Parathyroid adenoma (tissue), 2 donors: Measurements from ENCODE around the gene FAM47E.

Experiments
- H2AFZ ChIP-seq: fragments of 300-600 bp; sonication (generic); one replicate; pipeline ENCODE4 v1.7.0; 2017; ENCODE audit warnings: antibody characterized with exemption, mild to moderate bottlenecking
- H3K27ac ChIP-seq: fragments of 300-600 bp; sonication (generic); one replicate; pipeline ENCODE4 v1.7.0; 2017
- H3K27me3 ChIP-seq: fragments of 300-600 bp; sonication (generic); one replicate; pipeline ENCODE4 v1.7.0; 2017; ENCODE audit warnings: low read length; ENCODE audit not compliant: control insufficient read depth, insufficient read depth
- H3K36me3 ChIP-seq: fragments of 300-600 bp; sonication (generic); one replicate; pipeline ENCODE4 v1.7.0; 2017; ENCODE audit warnings: low read length; ENCODE audit not compliant: control insufficient read depth, insufficient read depth
- H3K4me1 ChIP-seq: fragments of 300-600 bp; sonication (generic); one replicate; pipeline ENCODE4 v1.7.0; 2017; ENCODE audit warnings: control low read depth
- H3K4me2 ChIP-seq: fragments of 300-600 bp; sonication (generic); one replicate; pipeline ENCODE4 v1.7.0; 2017; ENCODE audit warnings: low read length
- H3K4me3 ChIP-seq: fragments of 300-600 bp; sonication (generic); one replicate; pipeline ENCODE4 v1.7.0; 2017; ENCODE audit warnings: low read depth, low read length
- H3K79me2 ChIP-seq: fragments of 300-600 bp; sonication (generic); one replicate; pipeline ENCODE4 v1.7.0; 2017; ENCODE audit warnings: control low read depth
- H3K9ac ChIP-seq: fragments of 300-600 bp; sonication (generic); one replicate; pipeline ENCODE4 v1.7.0; 2017; ENCODE audit warnings: mild to moderate bottlenecking
- H3K9me3 ChIP-seq: fragments of 300-600 bp; sonication (generic); one replicate; pipeline ENCODE4 v1.7.0; 2017; ENCODE audit warnings: low read length; ENCODE audit not compliant: control insufficient read depth
- TF ChIP-seq, protein P1 (sequence below): fragments of 300-600 bp; sonication (generic); IDR thresholded peaks from one replicate; pipeline ENCODE4 v1.7.0; 2017; ENCODE audit warnings: antibody characterized with exemption, mild to moderate bottlenecking
- donor health status: primary hyperparathyroidism.

The FAM47E gene

DNA sequence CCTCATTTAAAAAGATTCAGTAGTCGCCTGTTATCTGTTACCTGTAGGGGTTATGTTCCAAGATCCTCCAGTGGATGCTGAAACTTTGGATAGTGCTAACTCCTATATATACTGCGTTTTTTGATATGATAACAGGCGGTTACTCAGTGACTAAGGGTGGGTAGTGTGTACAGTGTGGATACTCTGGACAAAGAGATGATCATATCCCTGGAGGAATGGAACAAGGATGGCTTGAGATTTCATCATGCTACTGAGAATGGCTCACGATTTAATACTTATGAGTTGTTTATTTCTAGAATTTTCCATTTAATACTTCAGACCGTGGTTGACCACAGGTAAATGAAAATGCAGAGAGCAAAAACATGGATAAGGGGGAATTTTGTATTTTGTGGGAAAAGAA lies 21.5 kb downstream of the FAM47E start:
- Histone ChIP-seq H3K27me3 (no peaks in the 10 kb centered on the region), H3K9me3 (no peaks in the 10 kb centered on the region), H3K36me3 (no peaks in the 10 kb centered on the region), H3K9ac (no peak overlapping the region), H3K79me2 (no peaks in the 10 kb centered on the region), H3K4me3 (no peak overlapping the region), H3K4me1 (no peaks in the 10 kb centered on the region), H3K4me2 (no peak overlapping the region), H2AFZ (no peak overlapping the region), H3K27ac (no peak overlapping the region)
- TF ChIP-seq, protein P1, sequence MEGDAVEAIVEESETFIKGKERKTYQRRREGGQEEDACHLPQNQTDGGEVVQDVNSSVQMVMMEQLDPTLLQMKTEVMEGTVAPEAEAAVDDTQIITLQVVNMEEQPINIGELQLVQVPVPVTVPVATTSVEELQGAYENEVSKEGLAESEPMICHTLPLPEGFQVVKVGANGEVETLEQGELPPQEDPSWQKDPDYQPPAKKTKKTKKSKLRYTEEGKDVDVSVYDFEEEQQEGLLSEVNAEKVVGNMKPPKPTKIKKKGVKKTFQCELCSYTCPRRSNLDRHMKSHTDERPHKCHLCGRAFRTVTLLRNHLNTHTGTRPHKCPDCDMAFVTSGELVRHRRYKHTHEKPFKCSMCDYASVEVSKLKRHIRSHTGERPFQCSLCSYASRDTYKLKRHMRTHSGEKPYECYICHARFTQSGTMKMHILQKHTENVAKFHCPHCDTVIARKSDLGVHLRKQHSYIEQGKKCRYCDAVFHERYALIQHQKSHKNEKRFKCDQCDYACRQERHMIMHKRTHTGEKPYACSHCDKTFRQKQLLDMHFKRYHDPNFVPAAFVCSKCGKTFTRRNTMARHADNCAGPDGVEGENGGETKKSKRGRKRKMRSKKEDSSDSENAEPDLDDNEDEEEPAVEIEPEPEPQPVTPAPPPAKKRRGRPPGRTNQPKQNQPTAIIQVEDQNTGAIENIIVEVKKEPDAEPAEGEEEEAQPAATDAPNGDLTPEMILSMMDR: no peak

DNA sequence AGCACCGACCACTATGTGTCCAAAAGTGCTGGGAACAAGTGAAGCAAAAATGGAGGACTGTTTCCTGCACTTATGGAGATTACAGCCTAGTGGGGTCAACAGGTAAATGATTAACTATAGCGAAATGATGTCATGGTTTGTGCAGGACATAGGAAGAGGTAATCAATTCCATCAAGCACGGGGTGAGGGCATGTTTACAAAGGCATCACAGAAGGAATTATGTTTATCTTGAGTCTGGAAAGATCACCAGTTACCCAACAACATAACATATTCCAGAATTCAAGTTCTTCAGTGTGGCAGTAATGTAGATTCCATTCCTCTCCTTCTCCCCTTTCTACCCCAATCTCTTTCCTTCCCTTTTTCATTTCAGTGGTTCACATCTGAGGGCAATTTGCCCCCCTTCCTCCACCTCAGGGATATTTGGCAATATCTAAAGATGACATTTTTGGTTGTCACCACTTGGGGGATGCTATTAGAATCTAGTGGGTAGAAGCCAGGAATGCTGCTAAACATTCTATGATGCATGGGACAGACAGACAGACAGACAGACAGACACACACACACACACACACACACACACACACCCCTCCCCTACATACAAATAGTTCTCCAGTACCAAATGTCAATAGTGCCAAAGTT lies 24.1 kb downstream of the FAM47E start:
- Histone ChIP-seq H3K4me2 (no peak overlapping the region), H3K27ac (no peak overlapping the region), H3K9ac (no peak overlapping the region), H3K9me3 (no peaks in the 10 kb centered on the region), H3K4me3 (no peak overlapping the region), H3K27me3 (no peaks in the 10 kb centered on the region), H2AFZ (no peak overlapping the region), H3K79me2 (no peaks in the 10 kb centered on the region), H3K36me3 (no peaks in the 10 kb centered on the region), H3K4me1 (no peaks in the 10 kb centered on the region)
- TF ChIP-seq, protein P1: no peak

DNA sequence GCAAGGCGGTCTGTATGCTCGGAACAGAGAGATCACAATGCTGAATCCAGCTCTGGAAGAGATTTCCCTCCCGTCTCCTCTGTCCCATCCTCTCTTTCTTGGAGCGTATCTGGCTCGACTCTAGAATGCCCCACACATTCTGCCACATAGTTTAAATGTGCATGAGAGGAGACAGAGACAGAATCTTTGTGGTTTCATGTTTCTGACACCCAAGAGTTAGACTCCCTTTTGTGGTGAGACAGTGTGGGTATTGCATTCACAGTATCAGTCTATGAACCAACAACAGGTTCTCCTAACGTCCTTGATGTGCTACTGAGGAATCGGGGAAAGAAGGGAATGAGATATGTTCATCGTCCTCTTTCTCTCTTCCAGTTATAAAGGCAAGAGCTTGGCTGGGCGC lies 25.3 kb downstream of the FAM47E start:
- H3K4me3 ChIP-seq: no peak overlapping the region
- H3K36me3 ChIP-seq: no peaks in the 10 kb centered on the region
- no peaks in the 10 kb centered on the region for H3K27me3 ChIP-seq
- H2AFZ ChIP-seq: no peak overlapping the region
- no peaks in the 10 kb centered on the region for H3K4me1 ChIP-seq
- no peaks in the 10 kb centered on the region for H3K9me3 ChIP-seq
- H3K4me2 ChIP-seq: no peak overlapping the region
- TF ChIP-seq, protein P1: no peak
- no peaks in the 10 kb centered on the region for H3K79me2 ChIP-seq
- no peak overlapping the region for H3K9ac ChIP-seq
- H3K27ac ChIP-seq: no peak overlapping the region

DNA sequence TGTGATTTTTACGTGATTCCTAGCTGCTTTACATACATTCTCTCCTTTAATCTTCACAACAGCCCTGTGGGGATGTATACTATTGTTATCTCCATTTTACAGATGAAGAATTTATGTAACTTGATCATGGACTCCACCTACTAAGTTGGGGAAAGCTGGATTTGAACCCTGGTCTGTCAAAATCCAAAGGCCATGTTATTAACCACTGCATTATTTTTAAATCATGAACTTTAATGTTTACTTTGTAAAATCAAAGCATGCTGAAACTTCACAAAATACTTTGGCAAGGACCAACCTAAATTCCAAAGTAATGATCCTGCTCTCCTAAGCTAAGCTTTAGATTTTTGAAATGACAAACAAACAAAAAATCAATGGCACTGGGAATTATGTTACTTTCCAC lies 26.1 kb downstream of the FAM47E start:
- TF ChIP-seq, protein P1: no peak
- Histone ChIP-seq H3K9me3 (no peaks in the 10 kb centered on the region), H2AFZ (no peak overlapping the region), H3K27me3 (no peaks in the 10 kb centered on the region), H3K9ac (no peak overlapping the region), H3K36me3 (no peaks in the 10 kb centered on the region), H3K27ac (no peak overlapping the region), H3K79me2 (no peaks in the 10 kb centered on the region), H3K4me1 (no peaks in the 10 kb centered on the region), H3K4me3 (no peak overlapping the region), H3K4me2 (no peak overlapping the region)

DNA sequence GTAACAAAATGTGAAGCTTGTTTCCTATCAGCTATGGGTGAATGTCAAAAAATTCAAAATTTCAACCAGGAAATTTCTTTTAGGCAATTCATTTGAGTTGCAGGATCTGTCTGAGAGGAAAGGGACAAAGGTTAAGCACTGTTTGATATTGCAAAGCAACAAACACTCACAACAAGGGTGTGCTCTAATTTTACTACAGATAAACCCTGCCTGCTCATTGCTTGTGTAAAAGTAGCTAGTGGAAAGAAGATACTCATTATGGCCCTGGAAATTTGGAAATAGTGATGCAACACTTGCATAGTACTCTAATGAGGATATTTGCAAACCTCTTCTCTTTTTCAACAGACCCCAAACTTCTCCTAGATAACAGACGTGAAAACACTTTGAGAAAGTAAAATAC lies 27.1 kb downstream of the FAM47E start:
- Histone ChIP-seq H3K9ac (no peak overlapping the region), H3K27ac (no peak overlapping the region)

More for the DNA sequence above, 27.1 kb downstream of the FAM47E start:
- no peaks in the 10 kb centered on the region for H3K9me3 ChIP-seq
- no peaks in the 10 kb centered on the region for H3K36me3 ChIP-seq
- H3K4me2 ChIP-seq: no peak overlapping the region
- H2AFZ ChIP-seq: no peak overlapping the region
- no peak overlapping the region for H3K4me3 ChIP-seq
- no peaks in the 10 kb centered on the region for H3K79me2 ChIP-seq
- TF ChIP-seq, protein P1: no peak
- H3K4me1 ChIP-seq: no peaks in the 10 kb centered on the region
- no peaks in the 10 kb centered on the region for H3K27me3 ChIP-seq
